GM12878 (cell line): ENCODE data around the gene ASIC4. TPM values are rescaled to one million over a fixed set of nuclear protein-coding genes. Genes with fewer than 3 reads are reported as not detected.

Experiments used
- CBX5 ChIP-seq: sonication (generic); IDR thresholded peaks from 2 replicates; pipeline ENCODE4 v1.6.1; 2016; ENCODE audit warnings: low read depth, moderate library complexity, mild to moderate bottlenecking, inconsistent platforms
- CUX1 ChIP-seq: IDR thresholded peaks from 2 replicates; pipeline ENCODE4 v1.6.1; 2012; ENCODE audit warnings: improper control_type of control experiment, low read depth, low read length; ENCODE audit not compliant: insufficient replicate concordance
- EZH2 ChIP-seq: IDR thresholded peaks from 2 replicates; pipeline ENCODE4 v1.6.1; 2012; ENCODE audit warnings: low read depth, mild to moderate bottlenecking, control low read depth, inconsistent platforms, low read length, borderline replicate concordance; ENCODE audit not compliant: control insufficient read depth
- HCFC1 ChIP-seq: fragments of 150-350 bp; IDR thresholded peaks from 2 replicates; pipeline ENCODE4 v1.6.1; 2014; ENCODE audit warnings: low read length
- SMC3 ChIP-seq: IDR thresholded peaks from 2 replicates; pipeline ENCODE4 v1.6.1; 2011; ENCODE audit warnings: low read length, improper control_type of control experiment, borderline replicate concordance
- SRF ChIP-seq, 2 experiments: IDR thresholded peaks; 2 replicates each; pipeline ENCODE4 v1.6.1; 2011; ENCODE audit warnings: low read depth in 2 of 2, low read length in 2 of 2, mild to moderate bottlenecking in 1 of 2, moderate library complexity in 1 of 2
- TCF3 ChIP-seq: IDR thresholded peaks from 2 replicates; pipeline ENCODE4 v1.6.1; 2012; ENCODE audit warnings: low read depth, mild to moderate bottlenecking, low read length, borderline replicate concordance; ENCODE audit not compliant: insufficient read depth
- polyA plus RNA-seq, 11 experiments: library from polyadenylated mRNA; depleted of rRNA in 4 of 11; unstranded in 6 of 11; stranded (reverse) in 5 of 11; fragments of >200 nt; fragmentation: Nextera tagmentation in 4 of 11; fragmentation: Illumina TruSeq in 1 of 11; extraction: Ambion mirVana in 4 of 11; extraction: Trizol in 1 of 11; gene quantifications; 1 replicate in 1 of 11; 2 replicates in 10 of 11; pipeline versions ENCODE4 v1.2.1 to v1.2.3, GENCODE V29; 2011 to 2016; ENCODE audit warnings: inconsistent platforms in 2 of 11, missing spikeins in 2 of 11, low read depth in 1 of 11
- total RNA-seq, 4 experiments: library from RNA; depleted of rRNA in 3 of 4; stranded (reverse); fragments of >200 nt in 3 of 4; fragmentation: Illumina TruSeq in 1 of 4; extraction: Trizol in 1 of 4; gene quantifications; 2 replicates each; pipeline versions ENCODE4 v1.2.1 to v1.2.3, GENCODE V29; 2013 to 2021
- TF ChIP-seq, protein P1 (sequence below): fragments of 450-650 bp; IDR thresholded peaks from 2 replicates; pipeline ENCODE4 v1.6.1; 2016; ENCODE audit warnings: mild to moderate bottlenecking

The ASIC4 gene
- total and polyA plus RNA-seq, 10 of the 15 experiments (the other 5 are each of a cell fraction or from before 2014, with no cell fraction given), result 0.01 TPM; not detected in 9

DNA sequence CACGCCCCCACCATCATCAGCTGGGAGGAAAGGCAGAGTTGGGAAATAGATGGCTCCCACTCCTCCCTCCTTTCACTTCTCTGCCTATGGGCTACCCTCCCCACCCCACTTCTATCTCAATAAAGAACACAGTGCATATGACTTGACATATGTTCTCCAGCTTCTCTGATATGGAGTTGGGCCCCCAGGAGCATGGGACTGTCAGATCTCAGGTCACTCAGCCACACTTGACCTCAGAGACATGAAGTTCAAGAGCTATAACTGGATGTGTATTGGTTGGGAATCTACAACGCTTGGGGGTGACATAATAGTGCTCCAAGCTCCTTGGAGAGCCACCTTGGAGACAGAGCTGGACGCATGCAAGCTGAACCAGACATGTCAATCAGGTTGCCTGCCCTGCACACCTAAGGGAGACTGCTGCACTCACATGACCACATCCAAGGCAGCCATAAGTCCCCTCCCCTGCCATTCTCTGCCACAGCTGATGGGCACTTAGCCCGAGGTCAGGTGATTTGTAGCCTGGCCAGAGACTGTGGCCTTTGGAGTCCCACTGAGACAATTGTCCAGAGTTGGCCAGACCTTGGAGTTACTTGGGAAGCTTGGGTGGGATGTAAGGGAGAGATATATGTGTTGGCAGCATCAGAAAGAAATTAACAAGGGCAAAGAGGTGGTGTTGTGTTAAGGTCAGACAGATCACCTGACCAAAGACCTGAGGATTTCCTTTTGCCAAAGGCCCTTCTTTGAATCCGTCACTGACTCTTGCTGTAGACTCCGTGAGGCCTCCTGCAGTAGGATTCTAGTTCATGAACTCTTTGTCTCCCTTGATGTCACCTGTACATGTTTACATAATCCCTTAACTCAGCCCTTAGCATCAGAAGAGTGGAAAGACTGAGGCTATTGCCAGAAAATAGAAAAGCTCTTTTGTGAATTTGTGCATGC lies 61.6 kb downstream of the ASIC4 start (continued):
- no peak for TF ChIP-seq CUX1
- TF ChIP-seq HCFC1, result no peak
- no peak for TF ChIP-seq EZH2
- TF ChIP-seq CBX5, result no peak
- TF ChIP-seq, protein P1, sequence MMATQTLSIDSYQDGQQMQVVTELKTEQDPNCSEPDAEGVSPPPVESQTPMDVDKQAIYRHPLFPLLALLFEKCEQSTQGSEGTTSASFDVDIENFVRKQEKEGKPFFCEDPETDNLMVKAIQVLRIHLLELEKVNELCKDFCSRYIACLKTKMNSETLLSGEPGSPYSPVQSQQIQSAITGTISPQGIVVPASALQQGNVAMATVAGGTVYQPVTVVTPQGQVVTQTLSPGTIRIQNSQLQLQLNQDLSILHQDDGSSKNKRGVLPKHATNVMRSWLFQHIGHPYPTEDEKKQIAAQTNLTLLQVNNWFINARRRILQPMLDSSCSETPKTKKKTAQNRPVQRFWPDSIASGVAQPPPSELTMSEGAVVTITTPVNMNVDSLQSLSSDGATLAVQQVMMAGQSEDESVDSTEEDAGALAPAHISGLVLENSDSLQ, result no peak
- no peak for TF ChIP-seq SMC3
- no peak for TF ChIP-seq TCF3
- TF ChIP-seq SRF (IDR thresholded peaks at IDR 0.05; ENCODE audit: low read depth in 2 of 2, low read length in 2 of 2), result no peak
